Esophagus mucosa (tissue), 1 donor: ENCODE measurements around the gene MRFAP1. TPM values are rescaled to one million over a fixed set of nuclear protein-coding genes. Genes with fewer than 3 reads are reported as not detected.
"Not testable (repeated sequence)": the region's sequence is repeated elsewhere in the genome, so short reads cannot be mapped to it uniquely, and the experiment has no call there.

Experiments
- ATAC-seq: fragments of 200-7000 bp; cut with Tn5 transposase; one replicate; pipeline ENCODE4 v1.9.1; 2020
- total RNA-seq: library from RNA; stranded (reverse); gene quantifications from one replicate; pipeline ENCODE4 v1.2.4, GENCODE V29; 2023
- donor health status: DM: yes; HTN: yes; CAD: no.

MRFAP1 gene
- total RNA-seq, 1 donor from 2014 or later: 157 TPM

GRCh38 chr4:6612961-6613675 is 27.4 kb upstream of the MRFAP1 start:
- ATAC-seq: no peak

GRCh38 chr4:6613676-6614651 is 26.5 kb upstream of the MRFAP1 start:
- no peak for ATAC-seq

- ATAC-seq: no peak
These were observed 25.7 kb upstream of the MRFAP1 start for GRCh38 chr4:6614701-6615230.

- no peak for ATAC-seq
These were observed 24.1 kb upstream of the MRFAP1 start for GRCh38 chr4:6616087-6616995.

- ATAC-seq: no peak
These were observed 23.2 kb upstream of the MRFAP1 start for GRCh38 chr4:6617246-6617645.

- ATAC-seq: no peak
These were observed 21.9 kb upstream of the MRFAP1 start for GRCh38 chr4:6618386-6619115.

- ATAC-seq: no peak
These were observed 21.4 kb upstream of the MRFAP1 start for GRCh38 chr4:6619116-6619465.

- peak; percentile 14 for ATAC-seq
These were observed 20.8 kb upstream of the MRFAP1 start for GRCh38 chr4:6619466-6620255.

- ATAC-seq: peak; percentile 10
These were observed 20.2 kb upstream of the MRFAP1 start for GRCh38 chr4:6620296-6620695.

- ATAC-seq: no peak
These were observed 19.5 kb upstream of the MRFAP1 start for GRCh38 chr4:6620891-6621555.

- ATAC-seq: no peak
These were observed 18.9 kb upstream of the MRFAP1 start for GRCh38 chr4:6621556-6621927.

- ATAC-seq: no peak
These were observed 17.7 kb upstream of the MRFAP1 start for GRCh38 chr4:6622744-6623143.

- no peak for ATAC-seq
These were observed 15.2 kb upstream of the MRFAP1 start for GRCh38 chr4:6625256-6625655.

GRCh38 chr4:6626066-6626465 is 14.4 kb upstream of the MRFAP1 start:
- ATAC-seq: no peak

GRCh38 chr4:6627832-6628231 is 12.7 kb upstream of the MRFAP1 start:
- ATAC-seq: no peak

- not testable (repeated sequence) for ATAC-seq
These were observed 12.0 kb upstream of the MRFAP1 start for GRCh38 chr4:6628484-6628883.

GRCh38 chr4:6632125-6632524 is 8.4 kb upstream of the MRFAP1 start:
- no peak for ATAC-seq

- peak; percentile 87 for ATAC-seq
These were observed 7.2 kb upstream of the MRFAP1 start for GRCh38 chr4:6633091-6633906.

- ATAC-seq: no peak
These were observed 5.7 kb upstream of the MRFAP1 start for GRCh38 chr4:6634746-6635145.
